ENCODE measurements around the gene G6PD.
A peak's percentile ranks its signal among the peaks of the same experiment; 100 is the strongest.

G6PD gene

GRCh38 chrX:154519389-154519788, 27.3 kb downstream of the G6PD start:
- Histone ChIP-seq H3K27me3 (replicated peaks) (no peaks in the 10 kb centered on the region), H3K36me3 (replicated peaks) (no peaks in the 10 kb centered on the region), H3K27ac (no peak overlapping the region), H3K4me3 (ENCODE audit: low read depth, low read length) (no peak overlapping the region)
- no peak for TF ChIP-seq CTCF (IDR thresholded peaks at IDR 0.05; ENCODE audit: low read depth, low read length, missing control alignments)
- no peak for DNase-seq
- in situ Hi-C loops (cut with HindIII; ENCODE audit: low pct_ligation_motif_present, low sequenced_read_pairs), result no loop called here

GRCh38 chrX:154517101-154517781, 29.4 kb downstream of the G6PD start:
- TF ChIP-seq CTCF (IDR thresholded peaks at IDR 0.05; ENCODE audit: low read depth, low read length, missing control alignments), result no peak
- H3K27ac ChIP-seq, result no peak overlapping the region
- H3K36me3 ChIP-seq (replicated peaks), result no peaks in the 10 kb centered on the region
- H3K4me3 ChIP-seq (ENCODE audit: low read depth, low read length), result no peak overlapping the region
- no peak for DNase-seq
- in situ Hi-C loops (cut with HindIII; ENCODE audit: low pct_ligation_motif_present, low sequenced_read_pairs), result no loop called here
- no peaks in the 10 kb centered on the region for H3K27me3 ChIP-seq (replicated peaks)

- no peak for TF ChIP-seq CTCF (IDR thresholded peaks at IDR 0.05; ENCODE audit: low read depth, low read length, missing control alignments)
- H3K27ac ChIP-seq, result peak overlapping the region; percentile 63
- peak overlapping the region; percentile 50 for H3K4me3 ChIP-seq (ENCODE audit: low read depth, low read length)
- DNase-seq, result no peak
- in situ Hi-C loops (cut with HindIII; ENCODE audit: low pct_ligation_motif_present, low sequenced_read_pairs), result no loop called here
- H3K36me3 ChIP-seq (replicated peaks), result no peaks in the 10 kb centered on the region
- H3K27me3 ChIP-seq (replicated peaks), result no peaks in the 10 kb centered on the region
These were observed 30.0 kb downstream of the G6PD start for GRCh38 chrX:154516656-154517100.

GRCh38 chrX:154515966-154516655, 30.5 kb downstream of the G6PD start, which contains the start of gene FAM3A:
FAM3A (minus strand) TSS chrX:154516232; CDS start chrX:154515772, 460 bp downstream.
- DNase-seq, result peak; percentile 79
- H3K27me3 ChIP-seq (replicated peaks), result no peaks in the 10 kb centered on the region
- no peak for TF ChIP-seq CTCF (IDR thresholded peaks at IDR 0.05; ENCODE audit: low read depth, low read length, missing control alignments)
- H3K27ac ChIP-seq, result peak within 1 kb of the TSS; percentile 69
- in situ Hi-C loops (cut with HindIII; ENCODE audit: low pct_ligation_motif_present, low sequenced_read_pairs), result no loop called here
- no peaks in the 10 kb centered on the region for H3K36me3 ChIP-seq (replicated peaks)
- peak within 1 kb of the TSS; percentile 68 for H3K4me3 ChIP-seq (ENCODE audit: low read depth, low read length)

GRCh38 chrX:154515090-154515965, 31.3 kb downstream of the G6PD start:
- no peaks in the 10 kb centered on the region for H3K27me3 ChIP-seq (replicated peaks)
- H3K36me3 ChIP-seq (replicated peaks), result no peaks in the 10 kb centered on the region
- peak overlapping the region; percentile 69 for H3K27ac ChIP-seq
- DNase-seq, result no peak
- peak overlapping the region; percentile 68 for H3K4me3 ChIP-seq (ENCODE audit: low read depth, low read length)
- no peak for TF ChIP-seq CTCF (IDR thresholded peaks at IDR 0.05; ENCODE audit: low read depth, low read length, missing control alignments)
- in situ Hi-C loops (cut with HindIII; ENCODE audit: low pct_ligation_motif_present, low sequenced_read_pairs), result no loop called here

Data from brain microvascular endothelial cell (primary cell).